C4-2B (cell line): ENCODE results near the gene SMG6.

Experiments used
- ZFX ChIP-seq: fragments of 450-650 bp; IDR thresholded peaks from 2 replicates; pipeline ENCODE4 v1.6.1; 2017
- TF ChIP-seq, protein P1 (sequence below): fragments of 450-650 bp; conservative IDR thresholded peaks from 2 replicates; pipeline ENCODE4 v1.5.1; 2017; ENCODE audit warnings: mild to moderate bottlenecking

DNA sequence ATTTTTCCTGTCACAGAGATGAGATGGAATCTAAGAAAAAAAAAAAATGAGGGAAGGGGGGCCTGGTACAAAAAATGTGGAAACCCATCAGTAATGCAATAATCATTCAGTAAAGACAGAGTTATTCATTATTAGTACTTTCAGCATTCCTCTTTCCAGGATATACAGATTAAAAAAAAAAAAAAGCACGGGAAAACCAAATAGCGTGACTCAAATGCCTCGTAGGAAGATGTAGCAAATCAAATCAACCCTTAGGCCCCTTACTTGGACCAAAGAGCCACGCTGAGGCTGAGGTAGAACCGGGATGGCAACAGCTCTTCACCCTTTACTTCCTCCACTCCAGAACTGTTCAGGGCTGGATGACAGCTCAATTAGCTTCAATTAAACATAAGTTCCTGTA is 52.5 kb downstream of the SMG6 start:
- TF ChIP-seq, protein P1, sequence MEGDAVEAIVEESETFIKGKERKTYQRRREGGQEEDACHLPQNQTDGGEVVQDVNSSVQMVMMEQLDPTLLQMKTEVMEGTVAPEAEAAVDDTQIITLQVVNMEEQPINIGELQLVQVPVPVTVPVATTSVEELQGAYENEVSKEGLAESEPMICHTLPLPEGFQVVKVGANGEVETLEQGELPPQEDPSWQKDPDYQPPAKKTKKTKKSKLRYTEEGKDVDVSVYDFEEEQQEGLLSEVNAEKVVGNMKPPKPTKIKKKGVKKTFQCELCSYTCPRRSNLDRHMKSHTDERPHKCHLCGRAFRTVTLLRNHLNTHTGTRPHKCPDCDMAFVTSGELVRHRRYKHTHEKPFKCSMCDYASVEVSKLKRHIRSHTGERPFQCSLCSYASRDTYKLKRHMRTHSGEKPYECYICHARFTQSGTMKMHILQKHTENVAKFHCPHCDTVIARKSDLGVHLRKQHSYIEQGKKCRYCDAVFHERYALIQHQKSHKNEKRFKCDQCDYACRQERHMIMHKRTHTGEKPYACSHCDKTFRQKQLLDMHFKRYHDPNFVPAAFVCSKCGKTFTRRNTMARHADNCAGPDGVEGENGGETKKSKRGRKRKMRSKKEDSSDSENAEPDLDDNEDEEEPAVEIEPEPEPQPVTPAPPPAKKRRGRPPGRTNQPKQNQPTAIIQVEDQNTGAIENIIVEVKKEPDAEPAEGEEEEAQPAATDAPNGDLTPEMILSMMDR, result no peak
- no peak for TF ChIP-seq ZFX
